ENCODE results near the gene TMEM132D. TPM values are rescaled to one million over a fixed set of nuclear protein-coding genes. Genes with fewer than 3 reads are reported as not detected.
A peak's percentile ranks its signal among the peaks of the same experiment; 100 is the strongest.

Gene TMEM132D
- total and polyA plus RNA-seq, 2 of the 8 experiments (the other 6 are each of a cell fraction or from before 2014, with no cell fraction given): 3.5 to 10.1 TPM

DNA sequence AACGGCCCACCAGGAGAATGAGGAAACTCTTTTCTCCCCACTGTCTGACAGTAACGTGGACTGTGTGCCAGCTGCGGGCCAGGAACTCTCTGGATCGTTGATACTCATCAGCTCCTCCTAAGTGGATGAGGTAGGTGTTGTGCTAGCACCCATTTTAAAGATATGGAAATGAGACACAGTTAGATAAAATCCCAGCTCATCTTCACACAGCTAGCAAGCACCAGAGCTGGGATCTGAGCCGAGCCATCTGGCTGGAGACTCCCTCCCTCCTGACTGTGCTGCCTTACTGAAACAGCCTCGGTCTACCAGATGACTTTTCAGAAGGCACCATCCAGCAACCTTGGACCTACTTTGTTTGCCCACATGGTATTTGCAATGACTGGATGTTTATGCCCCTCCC lies 49.2 kb downstream of the TMEM132D start:
- Histone ChIP-seq H3K79me1 (ENCODE audit: low read depth, low read length) (peaks cover 4% of the 10 kb centered on the region; the same call in 1 of the 2 replicates), H3K36me3 (ENCODE audit: control insufficient read depth in 2 of 4, insufficient read depth in 4 of 4, low read length in 3 of 4) (no peaks in the 10 kb centered on the region), H3K27ac (ENCODE audit: low read depth, low read length) (no peak overlapping the region), H3K4me1 (replicated peaks in 1 of 4; ENCODE audit: control insufficient read depth in 3 of 4, insufficient read depth in 4 of 4, low read length in 3 of 4) (peaks cover 0 to 2% (median 0%) of the 10 kb centered on the region in 4 experiments; a peak in 1 of 7 replicates), H2BK15ac (ENCODE audit: low read length) (no peak overlapping the region), H3K4me3 (ENCODE audit: extremely low read depth in 1 of 4, insufficient read depth in 2 of 4, low read depth in 3 of 4, low read length in 4 of 4) (no peak overlapping the region), H4K20me1 (replicated peaks in 1 of 2; ENCODE audit: control insufficient read depth in 1 of 2, insufficient read depth in 2 of 2, low read length in 2 of 2) (peaks cover 0 to 2% of the 10 kb centered on the region in 2 experiments), H3K9me3 (ENCODE audit: insufficient read depth in 2 of 2, low read depth in 1 of 2, low read length in 1 of 2) (no peaks in the 10 kb centered on the region), H2BK20ac (ENCODE audit: low read length) (no peak overlapping the region), H4K5ac (ENCODE audit: insufficient read length, low read depth, low read length) (no peak overlapping the region), H3K27me3 (replicated peaks in 1 of 4; ENCODE audit: control insufficient read depth in 3 of 4, extremely low read depth in 1 of 4, insufficient read depth in 3 of 4, low read length in 3 of 4) (no peaks in the 10 kb centered on the region), H2BK5ac (ENCODE audit: low read depth, low read length) (0 out of 2 replicates have a peak overlapping the region, but pooled peaks have one; percentile 5), H3K14ac (ENCODE audit: insufficient read length) (no peak overlapping the region), H3K18ac (ENCODE audit: extremely low read depth, low read length) (no peak overlapping the region), H3K23me2 (ENCODE audit: low read depth, low read length) (no peaks in the 10 kb centered on the region), H3K23ac (ENCODE audit: insufficient read length) (no peak overlapping the region), H4K8ac (ENCODE audit: extremely low read depth, insufficient read depth, low read length) (no peak overlapping the region), H2AFZ (ENCODE audit: low read length) (no peak overlapping the region), H3K4ac (replicated peaks; ENCODE audit: insufficient read length, low read depth, low read length) (no peak overlapping the region), H3K4me2 (ENCODE audit: insufficient read depth in 1 of 2, low read depth in 2 of 2, low read length in 2 of 2) (no peak overlapping the region), H3K9ac (replicated peaks in 1 of 4; ENCODE audit: extremely low read depth in 1 of 4, low read depth in 3 of 4, low read length in 3 of 4) (no peak overlapping the region), H3K79me2 (ENCODE audit: control insufficient read depth in 1 of 2, insufficient read depth in 2 of 2, low read length in 2 of 2) (0 out of 4 replicates have a peak, but pooled peaks cover 0 to 3% of the 10 kb centered on the region in 2 experiments), H2BK12ac (ENCODE audit: low read depth, low read length) (no peak overlapping the region), H2BK120ac (replicated peaks; ENCODE audit: low read depth, low read length) (no peak overlapping the region), H4K91ac (replicated peaks; ENCODE audit: insufficient read length, low read length) (no peak overlapping the region), H2AK5ac (ENCODE audit: low read depth, low read length) (peak overlapping the region; percentile 40; the same call in 1 of the 2 replicates), H3K56ac (replicated peaks; ENCODE audit: insufficient read length, low read depth, low read length) (no peak overlapping the region)
- ChIA-PET POLR2A (ENCODE audit: partially characterized antibody) (interaction anchor here (1.2 to 1.4 kb wide), 2 partner anchors 9 to 10 kb away, joined by 4 read pairs; no protein-coding TSS in a partner anchor), CTCF (ENCODE audit: partially characterized antibody) (interaction anchor here (0.5 to 0.6 kb wide), 2 partner anchors 160 to 335 kb away, joined by 3 to 4 read pairs; no protein-coding TSS in a partner anchor)
- WGBS, 2 experiments (ENCODE audit: extremely low coverage in 1 of 2, insufficient coverage in 1 of 2, insufficient read length in 1 of 2, insufficient replicate concordance in 2 of 2, low coverage in 1 of 2, low lambda C conversion rate in 2 of 2, missing lambda C conversion rate in 1 of 2): 92% methylated on average over 6 of the region's 6 CpGs; no CpG with 5 or more reads in 1 of the 2 experiments
- FAIRE-seq (no peak), DNase-seq (ENCODE audit: low read depth in 1 of 2, low spot score in 2 of 2) (no peak)
- no peak for TF ChIP-seq MAX (IDR thresholded peaks at IDR 0.05)
- TF ChIP-seq TAF7 (optimal IDR thresholded peaks at IDR 0.05; ENCODE audit: borderline replicate concordance, low read depth, low read length): no peak
- TF ChIP-seq CBX8 (IDR thresholded peaks at IDR 0.05; ENCODE audit: borderline replicate concordance, low read depth, low read length): no peak
- no peak for TF ChIP-seq SAP30 (IDR thresholded peaks at IDR 0.05; ENCODE audit: insufficient read depth, insufficient replicate concordance, low read length)
- no peak for TF ChIP-seq KDM1A (IDR thresholded peaks at IDR 0.05; ENCODE audit: borderline replicate concordance, low read length)
- TF ChIP-seq ASH2L (IDR thresholded peaks at IDR 0.05; ENCODE audit: low read length): no peak
- no peak for TF ChIP-seq JUN (IDR thresholded peaks at IDR 0.05; ENCODE audit: low read depth, low read length)
- TF ChIP-seq RFX5 (IDR thresholded peaks at IDR 0.05; ENCODE audit: borderline replicate concordance, low read depth, low read length): no peak

All from H1 (cell line).